ENCODE data around the gene CA9.
A peak's percentile ranks its signal among the peaks of the same experiment; 100 is the strongest.

Gene CA9

GRCh38 chr9:35717132-35717870 is 43.6 kb downstream of the CA9 start:
- DNase-seq: no peak

- no peak for DNase-seq
These were observed 45.2 kb downstream of the CA9 start for GRCh38 chr9:35718721-35719511.

- DNase-seq: no peak
These were observed 45.8 kb downstream of the CA9 start for GRCh38 chr9:35719546-35719945.

- no peak for DNase-seq
These were observed 49.7 kb downstream of the CA9 start for GRCh38 chr9:35723426-35723825.

- DNase-seq: no peak
These were observed 50.2 kb downstream of the CA9 start for GRCh38 chr9:35723908-35724307.

- DNase-seq: no peak
These were observed 51.6 kb downstream of the CA9 start for GRCh38 chr9:35725362-35725761.

GRCh38 chr9:35726931-35727330 is 53.2 kb downstream of the CA9 start:
- no peak for DNase-seq

GRCh38 chr9:35727676-35728040 is 53.9 kb downstream of the CA9 start:
- no peak for DNase-seq

- DNase-seq: peak; percentile 73
These were observed 54.6 kb downstream of the CA9 start for GRCh38 chr9:35728041-35728971.

GRCh38 chr9:35729101-35729500 is 55.4 kb downstream of the CA9 start:
- DNase-seq: no peak

- DNase-seq: no peak
These were observed 56.2 kb downstream of the CA9 start for GRCh38 chr9:35729700-35730485.

GRCh38 chr9:35730486-35730854 is 56.7 kb downstream of the CA9 start:
- no peak for DNase-seq
